Measurements from ENCODE around the gene CLVS2.

Gene CLVS2

GRCh38 chr6:123027408-123027807, 31.4 kb downstream of the CLVS2 start:
- DNase-seq = no peak

GRCh38 chr6:123028263-123028662, 32.2 kb downstream of the CLVS2 start:
- no peak for DNase-seq

GRCh38 chr6:123030282-123030681, 34.2 kb downstream of the CLVS2 start:
- no peak for DNase-seq

GRCh38 chr6:123036648-123037047, 40.6 kb downstream of the CLVS2 start:
- no peak for DNase-seq

GRCh38 chr6:123039431-123039830, 43.4 kb downstream of the CLVS2 start:
- DNase-seq = no peak

- no peak for DNase-seq
Observed at GRCh38 chr6:123042401-123042800, 46.4 kb downstream of the CLVS2 start.

- no peak for DNase-seq
Observed at GRCh38 chr6:123044341-123044860, 48.4 kb downstream of the CLVS2 start.

GRCh38 chr6:123053602-123054225, 57.7 kb downstream of the CLVS2 start:
- DNase-seq = no peak

- DNase-seq = no peak
Observed at GRCh38 chr6:123055256-123055655, 59.2 kb downstream of the CLVS2 start.

- DNase-seq = no peak
Observed at GRCh38 chr6:123062670-123063069, 66.6 kb downstream of the CLVS2 start.

- DNase-seq = no peak
Observed at GRCh38 chr6:123064038-123064437, 68.0 kb downstream of the CLVS2 start.

GRCh38 chr6:123074616-123075015, 78.6 kb downstream of the CLVS2 start:
- DNase-seq = no peak

- no peak for DNase-seq
Observed at GRCh38 chr6:123085403-123085802, 89.4 kb downstream of the CLVS2 start.

GRCh38 chr6:123089226-123089625, 93.2 kb downstream of the CLVS2 start:
- no peak for DNase-seq

- DNase-seq = peak; percentile 34
Observed at GRCh38 chr6:123091091-123091895, 95.3 kb downstream of the CLVS2 start.

GRCh38 chr6:123091896-123092271, 95.8 kb downstream of the CLVS2 start:
- DNase-seq = no peak

- no peak for DNase-seq
Observed at GRCh38 chr6:123094795-123095194, 98.8 kb downstream of the CLVS2 start.

GRCh38 chr6:123105561-123105960, 109.5 kb downstream of the CLVS2 start:
- no peak for DNase-seq

- no peak for DNase-seq
Observed at GRCh38 chr6:123116370-123116769, 120.3 kb downstream of the CLVS2 start.

GRCh38 chr6:123117145-123117908, 121.3 kb downstream of the CLVS2 start:
- DNase-seq = no peak

- no peak for DNase-seq
Observed at GRCh38 chr6:123118811-123119210, 122.8 kb downstream of the CLVS2 start.

Measured in T1000 (cell line).